ENCODE data around the gene SHCBP1.

- TF ChIP-seq POLR2A (IDR thresholded peaks at IDR 0.05) (no peak), EP300 (IDR thresholded peaks at IDR 0.05) (no peak)
Observed at GRCh38 chr16:46658925-46659324, 37.7 kb upstream of the SHCBP1 start.

Data from gastroesophageal sphincter (tissue), 2 donors.